GM12865 (cell line): ENCODE results near the gene KLHL29.

Experiments
- DNase-seq: peaks from one replicate; pipeline ENCODE4 v3.0.0; 2010; ENCODE audit warnings: low read depth
- H3K4me3 ChIP-seq: 2 replicates; pipeline ENCODE4 v1.5.1; 2011; ENCODE audit warnings: mild to moderate bottlenecking, low read depth, low read length, control low read depth
- CTCF ChIP-seq: IDR thresholded peaks from 2 replicates; pipeline ENCODE4 v1.5.1; 2011; ENCODE audit warnings: low read length, control low read depth, low read depth, inconsistent platforms; ENCODE audit not compliant: insufficient read depth; ENCODE audit errors: missing control alignments

Gene KLHL29

GRCh38 chr2:23568211-23568610, 183.2 kb downstream of the KLHL29 start:
- H3K4me3 ChIP-seq, result no peak overlapping the region
- no peak for TF ChIP-seq CTCF
- no peak for DNase-seq

- no peak for TF ChIP-seq CTCF
- no peak overlapping the region for H3K4me3 ChIP-seq
- no peak for DNase-seq
These were observed 183.7 kb downstream of the KLHL29 start for GRCh38 chr2:23568626-23569190.

GRCh38 chr2:23569761-23570365, 184.9 kb downstream of the KLHL29 start:
- no peak for DNase-seq
- H3K4me3 ChIP-seq, result no peak overlapping the region
- no peak for TF ChIP-seq CTCF

- no peak for TF ChIP-seq CTCF
- no peak for DNase-seq
- H3K4me3 ChIP-seq, result no peak overlapping the region
These were observed 186.1 kb downstream of the KLHL29 start for GRCh38 chr2:23571085-23571484.

- no peak overlapping the region for H3K4me3 ChIP-seq
- DNase-seq, result no peak
- TF ChIP-seq CTCF, result no peak
These were observed 186.7 kb downstream of the KLHL29 start for GRCh38 chr2:23571527-23572282.

- TF ChIP-seq CTCF, result no peak
- H3K4me3 ChIP-seq, result no peak overlapping the region
- no peak for DNase-seq
These were observed 190.1 kb downstream of the KLHL29 start for GRCh38 chr2:23574919-23575654.
